Superior temporal gyrus (tissue), 1 donor: ENCODE measurements around the gene UBR4.
"Not testable (repeated sequence)": the region's sequence is repeated elsewhere in the genome, so short reads cannot be mapped to it uniquely, and the experiment has no call there.

Experiments used
- DNase-seq: peaks from one replicate; pipeline ENCODE4 v3.0.0-alpha.2; 2016; ENCODE audit errors: extremely low spot score

UBR4 gene

GRCh38 chr1:19209990-19210771, at the start of gene UBR4:
Gene UBR4 (minus strand): TSS chr1:19210266. CDS start chr1:19210248, 18 bp downstream.
- peak; percentile 96 for DNase-seq

GRCh38 chr1:19258353-19258752, 48.3 kb upstream of the UBR4 start:
- no peak for DNase-seq

GRCh38 chr1:19257178-19257914, 47.3 kb upstream of the UBR4 start:
- DNase-seq, result no peak

- DNase-seq, result not testable (repeated sequence)
Measured at GRCh38 chr1:19256301-19256700, 46.2 kb upstream of the UBR4 start.

- no peak for DNase-seq
Measured at GRCh38 chr1:19255288-19255687, 45.2 kb upstream of the UBR4 start.

- peak; percentile 17 for DNase-seq
Measured at GRCh38 chr1:19254416-19254815, 44.4 kb upstream of the UBR4 start.

- peak; percentile 88 for DNase-seq
Measured at GRCh38 chr1:19251305-19252196, 41.5 kb upstream of the UBR4 start, which contains the start of the genes EMC1 and MRTO4. Gene EMC1 (minus strand): TSS chr1:19251524. CDS start chr1:19251509, 15 bp downstream. Gene MRTO4 (plus strand): TSS chr1:19251805. CDS start chr1:19251836, 31 bp downstream.

- DNase-seq, result no peak
Measured at GRCh38 chr1:19250629-19251304, 40.7 kb upstream of the UBR4 start.

GRCh38 chr1:19240673-19241538, 30.8 kb upstream of the UBR4 start:
- DNase-seq, result peak; percentile 85

GRCh38 chr1:19239876-19240275, 29.8 kb upstream of the UBR4 start:
- no peak for DNase-seq

- no peak for DNase-seq
Measured at GRCh38 chr1:19234224-19234623, 24.2 kb upstream of the UBR4 start.

GRCh38 chr1:19232524-19232846, 22.4 kb upstream of the UBR4 start:
- DNase-seq, result no peak

- DNase-seq, result peak; percentile 69
Measured at GRCh38 chr1:19231736-19232523, 21.9 kb upstream of the UBR4 start.

- DNase-seq, result no peak
Measured at GRCh38 chr1:19229828-19230325, 19.8 kb upstream of the UBR4 start.

- peak; percentile 19 for DNase-seq
Measured at GRCh38 chr1:19229229-19229628, 19.2 kb upstream of the UBR4 start.

- no peak for DNase-seq
Measured at GRCh38 chr1:19222979-19223824, 13.1 kb upstream of the UBR4 start.

- no peak for DNase-seq
Measured at GRCh38 chr1:19222573-19222972, 12.5 kb upstream of the UBR4 start.

- no peak for DNase-seq
Measured at GRCh38 chr1:19220991-19221390, 10.9 kb upstream of the UBR4 start.
